ENCODE data around the gene GALNT18.

Gene GALNT18

GRCh38 chr11:11309906-11310305 is 311.9 kb downstream of the GALNT18 start:
- DNase-seq (ENCODE audit: low spot score): no peak

GRCh38 chr11:11308249-11308648 is 313.6 kb downstream of the GALNT18 start:
- no peak for DNase-seq (ENCODE audit: low spot score)

GRCh38 chr11:11306855-11307254 is 314.9 kb downstream of the GALNT18 start:
- DNase-seq (ENCODE audit: low spot score): no peak

- no peak for DNase-seq (ENCODE audit: low spot score)
Observed at GRCh38 chr11:11304550-11304949, 317.3 kb downstream of the GALNT18 start.

GRCh38 chr11:11302565-11302964 is 319.2 kb downstream of the GALNT18 start:
- DNase-seq (ENCODE audit: low spot score): no peak

GRCh38 chr11:11301212-11301611 is 320.6 kb downstream of the GALNT18 start:
- no peak for DNase-seq (ENCODE audit: low spot score)

- no peak for DNase-seq (ENCODE audit: low spot score)
Observed at GRCh38 chr11:11297578-11297977, 324.2 kb downstream of the GALNT18 start.

- DNase-seq (ENCODE audit: low spot score): no peak
Observed at GRCh38 chr11:11296434-11296833, 325.4 kb downstream of the GALNT18 start.

GRCh38 chr11:11294551-11294855 is 327.3 kb downstream of the GALNT18 start:
- DNase-seq (ENCODE audit: low spot score): no peak

- no peak for DNase-seq (ENCODE audit: low spot score)
Observed at GRCh38 chr11:11293798-11294550, 327.8 kb downstream of the GALNT18 start.

GRCh38 chr11:11292839-11293238 is 329.0 kb downstream of the GALNT18 start:
- DNase-seq (ENCODE audit: low spot score): no peak

- no peak for DNase-seq (ENCODE audit: low spot score)
Observed at GRCh38 chr11:11291041-11292015, 330.5 kb downstream of the GALNT18 start.

- DNase-seq (ENCODE audit: low spot score): no peak
Observed at GRCh38 chr11:11290354-11290753, 331.5 kb downstream of the GALNT18 start.

GRCh38 chr11:11289669-11290068 is 332.1 kb downstream of the GALNT18 start:
- no peak for DNase-seq (ENCODE audit: low spot score)

GRCh38 chr11:11288972-11289616 is 332.7 kb downstream of the GALNT18 start:
- DNase-seq (ENCODE audit: low spot score): no peak

GRCh38 chr11:11284481-11284880 is 337.3 kb downstream of the GALNT18 start:
- DNase-seq (ENCODE audit: low spot score): no peak

GRCh38 chr11:11281626-11282025 is 340.2 kb downstream of the GALNT18 start:
- DNase-seq (ENCODE audit: low spot score): no peak

GRCh38 chr11:11280826-11281225 is 341.0 kb downstream of the GALNT18 start:
- DNase-seq (ENCODE audit: low spot score): no peak

GRCh38 chr11:11279956-11280689 is 341.7 kb downstream of the GALNT18 start:
- peak; percentile 40 for DNase-seq (ENCODE audit: low spot score)

- no peak for DNase-seq (ENCODE audit: low spot score)
Observed at GRCh38 chr11:11272254-11272653, 349.6 kb downstream of the GALNT18 start.

GRCh38 chr11:11270236-11270775 is 351.5 kb downstream of the GALNT18 start:
- no peak for DNase-seq (ENCODE audit: low spot score)

GRCh38 chr11:11268706-11269105 is 353.1 kb downstream of the GALNT18 start:
- no peak for DNase-seq (ENCODE audit: low spot score)

Data from kidney capillary endothelial cell (primary cell).